ENCODE data around the gene NSUN2. TPM values are rescaled to one million over a fixed set of nuclear protein-coding genes. Genes with fewer than 3 reads are reported as not detected.
"Not testable (repeated sequence)": the region's sequence is repeated elsewhere in the genome, so short reads cannot be mapped to it uniquely, and the experiment has no call there.

Gene NSUN2
- total RNA-seq, 4 donors from 2014 or later = 38.5 to 100 (median 40.4) TPM

- ATAC-seq (ENCODE audit: low FRiP score) (no peak), DNase-seq (ENCODE audit: low spot score) (no peak)
- TF ChIP-seq CTCF (IDR thresholded peaks at IDR 0.05) = no peak
These were observed 42.0 kb upstream of the NSUN2 start for GRCh38 chr5:6674886-6675285.

- ATAC-seq (ENCODE audit: low FRiP score) = no peak
- no peak for TF ChIP-seq CTCF (IDR thresholded peaks at IDR 0.05)
- DNase-seq (ENCODE audit: low spot score) = no peak
These were observed 41.6 kb upstream of the NSUN2 start for GRCh38 chr5:6674421-6674820.

GRCh38 chr5:6673963-6674362 is 41.1 kb upstream of the NSUN2 start:
- ATAC-seq (ENCODE audit: low FRiP score) (no peak), DNase-seq (ENCODE audit: low spot score) (no peak)
- TF ChIP-seq CTCF (IDR thresholded peaks at IDR 0.05) = no peak

- ATAC-seq (ENCODE audit: low FRiP score) (no peak), DNase-seq (ENCODE audit: low spot score) (no peak)
- TF ChIP-seq CTCF (IDR thresholded peaks at IDR 0.05) = no peak
These were observed 40.2 kb upstream of the NSUN2 start for GRCh38 chr5:6673031-6673430.

- ATAC-seq (ENCODE audit: low FRiP score) = not testable (repeated sequence)
These were observed 35.9 kb upstream of the NSUN2 start for GRCh38 chr5:6668717-6669116.

GRCh38 chr5:6667648-6668047 is 34.8 kb upstream of the NSUN2 start:
- TF ChIP-seq CTCF (IDR thresholded peaks at IDR 0.05) = no peak
- no peak for DNase-seq (ENCODE audit: low spot score)

More at GRCh38 chr5:6668717-6669116, 35.9 kb upstream of the NSUN2 start:
- DNase-seq (ENCODE audit: low spot score) = not testable (repeated sequence)

GRCh38 chr5:6666762-6667161 is 33.9 kb upstream of the NSUN2 start:
- ATAC-seq (ENCODE audit: low FRiP score) = no peak
- DNase-seq (ENCODE audit: low spot score) = no peak
- TF ChIP-seq CTCF (IDR thresholded peaks at IDR 0.05) = no peak

More at GRCh38 chr5:6667648-6668047, 34.8 kb upstream of the NSUN2 start:
- no peak for ATAC-seq (ENCODE audit: low FRiP score)

GRCh38 chr5:6660688-6661087 is 27.8 kb upstream of the NSUN2 start:
- no peak for DNase-seq (ENCODE audit: low spot score)
- no peak for TF ChIP-seq CTCF (IDR thresholded peaks at IDR 0.05)
- no peak for ATAC-seq (ENCODE audit: low FRiP score)
